Limb (tissue), 2 donors: ENCODE data around the gene CLDN9.

Source experiments
- DNase-seq, 2 donors: peaks; one replicate each; pipeline ENCODE4 v3.0.0-alpha.2; 2016; ENCODE audit errors: extremely low spot score in 2 of 2

CLDN9 gene

DNA sequence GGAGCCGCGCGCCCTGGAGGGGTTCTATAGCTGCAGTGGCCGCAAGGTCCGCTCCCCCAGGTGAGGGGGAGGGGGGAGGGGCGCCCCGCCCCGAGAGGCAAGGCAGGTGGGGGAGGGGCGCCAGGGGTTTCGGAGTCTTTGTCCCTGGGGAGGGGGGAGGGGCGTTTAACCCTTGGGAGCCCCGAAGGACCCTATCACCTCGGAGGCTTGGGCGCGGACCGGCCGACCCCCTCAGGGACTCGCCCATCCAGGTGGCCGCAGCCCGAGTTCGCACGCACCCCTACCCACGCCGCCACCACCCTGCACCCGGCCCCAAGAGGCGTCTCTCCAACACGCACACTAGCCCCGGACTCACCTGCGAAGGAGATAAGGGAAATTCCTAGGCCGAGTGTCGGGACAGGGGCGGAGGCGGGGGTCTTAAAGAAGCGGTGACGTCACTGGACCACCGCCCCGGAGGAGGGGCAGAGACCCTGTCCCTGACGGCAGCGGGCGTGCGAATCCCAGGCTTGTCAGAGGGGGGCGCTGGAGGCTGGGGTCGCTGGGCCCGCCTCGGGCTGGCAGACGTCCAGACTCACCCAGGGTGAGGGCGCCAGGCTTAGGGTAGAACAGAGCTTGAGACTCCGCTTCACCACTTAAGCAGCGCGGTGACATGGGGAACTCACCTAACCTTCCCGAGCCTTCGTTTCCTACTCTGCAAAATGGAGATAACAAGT is 5.2 kb downstream of the CLDN9 start, which contains the start of gene CLDN6:
Gene CLDN6 (minus strand): TSS at position 390 of the 713 bp plus-strand sequence. CDS start 2,162 bp downstream, outside the sequence.
- peak in 1 of 2 donors; percentile 73 for DNase-seq

GRCh38 chr16:3019594-3020246 is 7.0 kb downstream of the CLDN9 start:
- DNase-seq, result no peak

- peak; percentile 70 to 86 for DNase-seq
Observed at GRCh38 chr16:3020247-3020603, 7.5 kb downstream of the CLDN9 start, which contains the start of gene TNFRSF12A. TSS of gene TNFRSF12A (plus strand) at chr16:3020368. CDS start at chr16:3020398, 30 bp downstream.

GRCh38 chr16:3020604-3021448 is 8.1 kb downstream of the CLDN9 start:
- peak; percentile 36 to 82 for DNase-seq

- peak; percentile 69 to 74 for DNase-seq
Observed at GRCh38 chr16:3021449-3022207, 8.9 kb downstream of the CLDN9 start.

- peak; percentile 82 to 88 for DNase-seq
Observed at GRCh38 chr16:3022208-3022683, 9.5 kb downstream of the CLDN9 start.

- DNase-seq, result no peak
Observed at GRCh38 chr16:3022684-3023414, 10.1 kb downstream of the CLDN9 start.

GRCh38 chr16:3023415-3023668 is 10.6 kb downstream of the CLDN9 start:
- no peak for DNase-seq

DNA sequence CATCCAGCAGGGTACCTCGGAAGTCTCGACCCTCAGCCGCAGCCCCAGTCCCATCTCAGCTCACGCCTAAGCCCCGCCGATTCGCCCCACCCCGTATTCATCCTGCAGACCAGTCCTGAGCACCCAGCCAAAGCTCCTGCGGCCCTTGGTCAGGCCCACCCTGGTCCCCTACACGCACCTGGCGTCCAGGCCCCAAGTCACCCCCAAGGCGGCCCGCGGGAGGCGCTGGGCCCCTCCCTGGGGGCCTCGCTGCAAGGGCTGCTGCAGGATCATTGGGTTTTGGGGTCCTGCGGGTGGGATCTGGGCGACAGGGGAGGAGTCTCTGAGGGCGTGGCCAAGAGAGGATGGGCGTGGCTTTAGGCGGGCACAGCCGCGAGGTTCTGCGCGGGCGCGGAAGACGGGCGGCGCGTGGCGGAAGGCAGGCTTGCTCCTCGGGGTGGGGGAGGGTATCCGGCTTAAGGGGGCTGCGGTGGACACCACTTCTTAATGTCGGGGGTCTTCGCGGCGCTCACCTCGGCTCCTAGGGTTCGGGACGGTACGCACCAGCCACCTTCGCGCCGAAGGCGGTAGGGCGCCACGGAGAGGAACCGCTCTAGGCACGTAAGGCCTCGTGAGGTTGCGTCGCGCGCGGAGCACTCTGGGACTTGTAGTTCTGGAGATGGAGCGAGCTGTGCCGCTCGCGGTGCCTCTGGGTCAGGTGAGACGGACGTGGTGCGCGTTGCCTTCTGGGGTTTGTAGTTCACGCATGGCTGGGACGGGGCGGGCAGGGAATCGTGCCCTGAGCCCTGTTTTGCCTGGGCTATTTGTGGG is 11.2 kb downstream of the CLDN9 start, which contains the start of the genes HCFC1R1 and THOC6:
Gene HCFC1R1 (minus strand): TSS at position 274 of the 810 bp plus-strand sequence. CDS start 1 bp downstream, at position 273.
Gene THOC6 (plus strand): TSS at position 367 of the 810 bp plus-strand sequence. CDS start 292 bp downstream, at position 659.
- DNase-seq, result peak; percentile 94 to 96

GRCh38 chr16:3025032-3026002 is 12.6 kb downstream of the CLDN9 start:
- no peak for DNase-seq

DNA sequence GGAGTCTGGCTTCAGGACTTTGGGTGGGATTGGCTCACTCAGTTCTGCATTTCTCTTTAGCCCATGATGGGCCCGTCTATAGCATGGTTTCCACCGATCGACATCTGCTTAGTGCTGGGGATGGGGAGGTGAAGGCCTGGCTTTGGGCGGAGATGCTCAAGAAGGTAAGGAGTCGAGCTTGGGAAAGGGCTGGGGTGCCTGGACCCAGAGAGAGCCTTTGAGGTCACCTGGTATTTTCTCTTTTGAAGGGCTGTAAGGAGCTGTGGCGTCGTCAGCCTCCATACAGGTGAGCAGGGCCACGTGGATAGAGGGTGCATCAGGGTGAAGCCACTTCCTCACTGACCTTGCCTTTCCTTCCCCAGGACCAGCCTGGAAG is 13.3 kb downstream of the CLDN9 start:
- no peak for DNase-seq

GRCh38 chr16:3026609-3027488 is 14.1 kb downstream of the CLDN9 start:
- DNase-seq, result no peak

DNA sequence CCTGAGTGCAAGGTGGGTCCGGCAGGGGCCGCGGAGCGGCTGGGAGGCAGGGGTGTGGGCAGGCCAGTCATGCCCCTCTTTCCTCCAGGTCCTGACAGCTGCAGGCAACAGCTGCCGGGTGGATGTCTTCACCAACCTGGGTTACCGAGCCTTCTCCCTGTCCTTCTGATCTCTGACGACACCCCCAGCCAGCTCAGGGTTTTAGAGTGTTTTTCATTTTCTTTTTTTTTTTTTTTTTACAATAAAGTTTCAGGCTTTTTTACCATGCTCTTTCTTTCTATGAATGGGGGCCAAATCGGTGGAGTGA is 14.7 kb downstream of the CLDN9 start:
- DNase-seq, result no peak

- DNase-seq, result peak in 1 of 2 donors; percentile 91
Observed at GRCh38 chr16:3027983-3028715, 15.4 kb downstream of the CLDN9 start.

DNA sequence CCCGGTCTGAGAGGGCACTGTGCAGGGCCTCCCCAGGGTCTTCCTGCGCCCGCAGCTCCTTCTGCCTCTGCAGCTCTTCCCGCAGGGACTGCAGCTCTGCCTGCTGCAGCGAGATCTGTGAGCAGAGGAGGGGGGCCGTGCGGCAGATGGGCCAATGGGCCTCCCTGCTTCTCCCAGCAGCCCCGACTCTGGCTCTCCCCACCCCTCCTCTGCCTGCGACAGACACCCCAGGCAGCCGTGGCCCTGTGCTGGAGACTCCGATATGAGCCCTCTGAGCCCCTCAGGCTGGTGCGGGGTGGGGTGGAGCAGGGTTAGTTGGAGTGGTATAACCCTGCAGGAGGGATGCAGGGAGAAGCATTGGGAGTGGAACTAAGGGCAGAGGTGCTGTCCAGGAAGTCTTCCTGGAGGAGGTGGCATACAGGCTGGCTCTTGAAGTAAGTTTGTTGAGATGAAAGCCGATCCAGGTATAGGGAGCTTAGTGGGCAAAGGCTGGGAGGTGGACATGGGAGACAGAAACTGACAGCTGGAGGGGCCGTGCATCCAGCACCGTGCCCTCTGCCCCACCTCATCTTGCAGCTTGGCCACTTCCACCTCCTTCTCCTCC is 16.1 kb downstream of the CLDN9 start:
- no peak for DNase-seq

- DNase-seq, result no peak
Observed at GRCh38 chr16:3029491-3030221, 16.9 kb downstream of the CLDN9 start.
